22Rv1 (cell line): ENCODE measurements around the gene SLC39A12.

Experiments used
- ZFX ChIP-seq: fragments of 450-650 bp; IDR thresholded peaks from 2 replicates; pipeline ENCODE4 v1.6.1; 2017; ENCODE audit warnings: antibody characterized with exemption, borderline replicate concordance
- TF ChIP-seq, protein P1 (sequence below): fragments of 450-650 bp; IDR thresholded peaks from 2 replicates; pipeline ENCODE4 v1.5.1; 2017; ENCODE audit warnings: mild to moderate bottlenecking

DNA sequence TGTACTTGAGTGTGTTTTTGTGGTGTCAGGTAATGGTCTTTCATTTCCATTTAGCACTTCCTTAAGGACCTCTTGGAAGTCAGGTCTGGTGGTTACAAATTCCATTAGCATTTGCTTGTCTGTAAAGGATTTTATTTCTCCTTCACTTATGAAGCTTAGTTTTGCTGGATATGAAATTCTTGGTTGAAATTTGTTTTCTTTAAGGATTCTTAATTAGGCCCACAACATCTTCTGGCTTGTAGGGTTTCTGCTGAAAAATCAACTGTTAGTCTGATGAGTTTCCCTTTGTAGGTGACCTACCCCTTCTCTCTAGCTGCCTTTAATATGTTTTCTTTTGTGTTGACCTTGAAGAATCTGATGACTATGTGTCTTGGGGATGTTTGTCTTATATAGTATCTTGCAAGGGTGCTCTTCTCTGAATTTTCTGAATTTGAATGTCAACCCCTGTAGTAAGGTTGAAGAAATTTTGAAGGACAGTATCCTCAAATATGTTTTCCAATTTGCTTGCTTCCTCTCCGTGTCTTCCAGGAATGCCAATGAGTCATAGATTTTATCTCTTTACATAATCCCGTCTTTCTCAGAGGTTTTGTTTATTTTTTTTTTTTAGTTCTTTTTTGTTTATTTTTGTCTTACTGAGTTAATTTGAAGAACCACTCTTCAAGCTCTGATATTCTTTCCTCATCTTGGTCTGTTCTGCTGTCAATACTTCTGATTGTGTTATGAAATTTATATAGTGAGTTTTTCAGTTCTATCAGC is 70.2 kb downstream of the SLC39A12 start:
- TF ChIP-seq, protein P1, sequence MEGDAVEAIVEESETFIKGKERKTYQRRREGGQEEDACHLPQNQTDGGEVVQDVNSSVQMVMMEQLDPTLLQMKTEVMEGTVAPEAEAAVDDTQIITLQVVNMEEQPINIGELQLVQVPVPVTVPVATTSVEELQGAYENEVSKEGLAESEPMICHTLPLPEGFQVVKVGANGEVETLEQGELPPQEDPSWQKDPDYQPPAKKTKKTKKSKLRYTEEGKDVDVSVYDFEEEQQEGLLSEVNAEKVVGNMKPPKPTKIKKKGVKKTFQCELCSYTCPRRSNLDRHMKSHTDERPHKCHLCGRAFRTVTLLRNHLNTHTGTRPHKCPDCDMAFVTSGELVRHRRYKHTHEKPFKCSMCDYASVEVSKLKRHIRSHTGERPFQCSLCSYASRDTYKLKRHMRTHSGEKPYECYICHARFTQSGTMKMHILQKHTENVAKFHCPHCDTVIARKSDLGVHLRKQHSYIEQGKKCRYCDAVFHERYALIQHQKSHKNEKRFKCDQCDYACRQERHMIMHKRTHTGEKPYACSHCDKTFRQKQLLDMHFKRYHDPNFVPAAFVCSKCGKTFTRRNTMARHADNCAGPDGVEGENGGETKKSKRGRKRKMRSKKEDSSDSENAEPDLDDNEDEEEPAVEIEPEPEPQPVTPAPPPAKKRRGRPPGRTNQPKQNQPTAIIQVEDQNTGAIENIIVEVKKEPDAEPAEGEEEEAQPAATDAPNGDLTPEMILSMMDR = no peak
- no peak for TF ChIP-seq ZFX
